Breast epithelium (tissue), 4 donors: Measurements from ENCODE around the gene MEIOB. TPM values are rescaled to one million over a fixed set of nuclear protein-coding genes. Genes with fewer than 3 reads are reported as not detected.

Experiments used
- DNase-seq, 2 donors: peaks; one replicate each; pipeline ENCODE4 v3.0.0-alpha.2; 2019; ENCODE audit warnings: low spot score in 2 of 2
- H3K27ac ChIP-seq, 2 donors: fragments of 200-600 bp; sonication (generic) in 1 of 2; one replicate each; pipeline ENCODE4 v1.5.1; 2016 to 2019; ENCODE audit warnings: mild to moderate bottlenecking in 1 of 2
- H3K27me3 ChIP-seq, 2 donors: fragments of 200-600 bp; sonication (generic) in 1 of 2; one replicate each; pipeline versions ENCODE4 v1.5.1 to v1.6.0; 2017 to 2019; ENCODE audit warnings: control low read depth in 1 of 2, mild to moderate bottlenecking in 1 of 2
- H3K36me3 ChIP-seq: fragments of 200-600 bp; one replicate; pipeline ENCODE4 v1.5.1; 2019
- H3K4me1 ChIP-seq, 2 donors: fragments of 200-600 bp; sonication (generic); one replicate each; pipeline ENCODE4 v1.5.1; 2016 to 2019; ENCODE audit warnings: control low read depth in 1 of 2
- H3K4me3 ChIP-seq, 3 donors: fragments of 200-600 bp; sonication (generic); 1 replicate in 2 of 3; 2 replicates in 1 of 3; pipeline ENCODE4 v1.5.1; 2016 to 2019; ENCODE audit warnings: mild to moderate bottlenecking in 3 of 3, moderate library complexity in 2 of 3
- H3K9me3 ChIP-seq, 2 donors: fragments of 200-600 bp; sonication (generic) in 1 of 2; one replicate each; pipeline ENCODE4 v1.5.1; 2016 to 2019; ENCODE audit warnings: control low read depth in 1 of 2
- CTCF ChIP-seq, 3 donors: fragments of 450-650 bp; IDR thresholded peaks; one replicate each; pipeline ENCODE4 v1.5.1; 2016 to 2017; ENCODE audit warnings: antibody characterized with exemption in 3 of 3, mild to moderate bottlenecking in 3 of 3, moderate library complexity in 3 of 3
- POLR2A ChIP-seq: fragments of 450-650 bp; IDR thresholded peaks from one replicate; pipeline ENCODE4 v1.6.1; 2016; ENCODE audit warnings: antibody characterized with exemption, mild to moderate bottlenecking, moderate library complexity
- POLR2AphosphoS5 ChIP-seq, 3 donors: sonication (generic); formaldehyde crosslinking; IDR thresholded peaks; one replicate each; pipeline ENCODE4 v1.6.1; 2017; ENCODE audit warnings: antibody characterized with exemption in 3 of 3
- intact Hi-C: fragments of 100-400 bp; cut with DNase I; formaldehyde crosslinking; loops from one replicate; pipeline ENCODE4 v1.15.1; 2023; ENCODE audit warnings: low total_unique reads
- total RNA-seq, 3 donors: library from RNA; depleted of rRNA; stranded (reverse); fragments of >200 nt; gene quantifications; one replicate each; pipeline ENCODE4 v1.1.0, GENCODE V29; 2016

Gene MEIOB
- total RNA-seq, 3 donors from 2014 or later = not detected

- Histone ChIP-seq H3K9me3 (no peaks in the 10 kb centered on the region), H3K27ac (no peak overlapping the region), H3K27me3 (no peaks in the 10 kb centered on the region), H3K36me3 (no peaks in the 10 kb centered on the region), H3K4me1 (peaks cover 0 to 7% of the 10 kb centered on the region in 2 donors), H3K4me3 (no peak overlapping the region)
- no peak for DNase-seq
- TF ChIP-seq POLR2AphosphoS5 (IDR thresholded peaks at IDR 0.05) = no peak
- no peak for TF ChIP-seq POLR2A
- no peak for TF ChIP-seq CTCF (IDR thresholded peaks at IDR 0.05)
- intact Hi-C loops = no loop called here
These were observed 85.5 kb downstream of the MEIOB start for GRCh38 chr16:1786242-1787055.

DNA sequence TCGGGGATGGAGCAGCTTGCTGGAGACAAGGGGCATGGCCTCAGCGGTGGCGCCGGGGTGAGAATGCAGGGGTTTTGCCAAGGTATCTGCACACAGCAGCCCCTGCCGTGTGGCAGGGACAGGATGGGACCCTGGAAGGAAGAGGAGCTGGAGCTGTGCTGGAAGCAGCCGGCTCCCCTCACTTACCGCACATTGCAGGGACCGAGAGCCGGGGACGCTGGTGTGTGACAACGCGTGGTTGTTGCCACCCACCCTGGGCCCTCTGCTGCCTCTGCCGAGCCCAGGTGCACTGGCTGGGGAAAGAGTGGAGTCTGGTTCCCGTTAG lies 86.2 kb downstream of the MEIOB start:
- no peaks in the 10 kb centered on the region for H3K27me3 ChIP-seq

GRCh38 chr16:1784977-1785845 lies 86.8 kb downstream of the MEIOB start:
- Histone ChIP-seq H3K4me1 (peaks cover 0 to 15% of the 10 kb centered on the region in 2 donors), H3K27ac (no peak overlapping the region), H3K9me3 (no peaks in the 10 kb centered on the region), H3K27me3 (no peaks in the 10 kb centered on the region), H3K4me3 (no peak overlapping the region), H3K36me3 (no peaks in the 10 kb centered on the region)
- no peak for TF ChIP-seq POLR2A
- TF ChIP-seq CTCF (IDR thresholded peaks at IDR 0.05) = no peak
- TF ChIP-seq POLR2AphosphoS5 (IDR thresholded peaks at IDR 0.05) = no peak
- DNase-seq = no peak
- intact Hi-C loops = no loop called here

More for the DNA sequence above, 86.2 kb downstream of the MEIOB start:
- H3K36me3 ChIP-seq = no peaks in the 10 kb centered on the region
- H3K4me3 ChIP-seq = no peak overlapping the region
- no peak for DNase-seq
- H3K9me3 ChIP-seq = no peaks in the 10 kb centered on the region
- TF ChIP-seq POLR2AphosphoS5 (IDR thresholded peaks at IDR 0.05) (no peak), CTCF (IDR thresholded peaks at IDR 0.05) (no peak), POLR2A (no peak)
- peaks cover 0 to 13% of the 10 kb centered on the region in 2 donors for H3K4me1 ChIP-seq
- intact Hi-C loops = no loop called here
- no peak overlapping the region for H3K27ac ChIP-seq

Other genes with a start within 250 kb of the MEIOB start
- gene JPT2, start 193.9 kb downstream of the MEIOB start, total RNA-seq = 10 to 100 TPM; 19.2 to 44.2 (median 36.0) TPM
- 10 to 100 TPM; 41.1 to 82.6 (median 71.6) TPM for gene MAPK8IP3, start 166.0 kb downstream of the MEIOB start, total RNA-seq
- 100 to 1,000 TPM in 2 of 3 donors, 10 to 100 TPM in 1; 86.6 to 119 (median 115) TPM for gene NME3, start 100.6 kb downstream of the MEIOB start, total RNA-seq
- 10 to 100 TPM in 2 of 3 donors, 1 to 10 TPM in 1; 4.6 to 17.4 (median 14.0) TPM for gene EME2, start 99.4 kb downstream of the MEIOB start, total RNA-seq
- 10 to 100 TPM; 85.9 to 95.4 (median 87.8) TPM for gene MRPS34, start 99.0 kb downstream of the MEIOB start, total RNA-seq
- 100 to 1,000 TPM in 1 of 3 donors, 10 to 100 TPM in 2; 84.9 to 107 (median 88.5) TPM for gene SPSB3, start 89.6 kb downstream of the MEIOB start, total RNA-seq
- gene NUBP2, start 89.2 kb downstream of the MEIOB start, total RNA-seq = 10 to 100 TPM; 61.6 to 82.6 (median 80.3) TPM
- under 1 TPM; 0.32 to 0.44 (median 0.33) TPM for gene IGFALS, start 78.5 kb downstream of the MEIOB start, total RNA-seq
- gene HAGH, start 45.3 kb downstream of the MEIOB start, total RNA-seq = 100 to 1,000 TPM in 1 of 3 donors, 10 to 100 TPM in 2; 61.9 to 114 (median 74.7) TPM
- gene FAHD1, start 45.0 kb downstream of the MEIOB start, total RNA-seq = 10 to 100 TPM; 27.2 to 35.4 (median 29.7) TPM
- not detected for gene HS3ST6, start 46.3 kb upstream of the MEIOB start, total RNA-seq
- gene MSRB1, start 71.0 kb upstream of the MEIOB start, total RNA-seq = 10 to 100 TPM; 12.1 to 17.4 (median 17.0) TPM
- gene RPL3L, start 82.5 kb upstream of the MEIOB start, total RNA-seq = not detected
- gene NDUFB10, start 87.4 kb upstream of the MEIOB start, total RNA-seq = 100 to 1,000 TPM; 114 to 233 (median 144) TPM
- 1,000 to 10,000 TPM; 1,340 to 2,607 (median 1,661) TPM for gene RPS2, start 92.7 kb upstream of the MEIOB start, total RNA-seq
- gene RNF151, start 94.7 kb upstream of the MEIOB start, total RNA-seq = under 1 TPM in 1 of 3 donors, not detected in 2; 0.98 TPM
- gene TBL3, start 99.9 kb upstream of the MEIOB start, total RNA-seq = 10 to 100 TPM; 32.9 to 42.3 (median 33.1) TPM
- under 1 TPM in 2 of 3 donors, not detected in 1; 0.88 to 0.98 TPM for gene NOXO1, start 109.3 kb upstream of the MEIOB start, total RNA-seq
- 10 to 100 TPM; 15.7 to 18.1 (median 17.9) TPM for gene GFER, start 112.0 kb upstream of the MEIOB start, total RNA-seq
- gene SYNGR3, start 117.8 kb upstream of the MEIOB start, total RNA-seq = 1 to 10 TPM in 1 of 3 donors, under 1 TPM in 2; 0.44 to 2.0 (median 0.64) TPM
- 10 to 100 TPM; 16.0 to 25.2 (median 22.2) TPM for gene ZNF598, start 137.7 kb upstream of the MEIOB start, total RNA-seq
- gene NPW, start 147.6 kb upstream of the MEIOB start, total RNA-seq = not detected
- 10 to 100 TPM; 31.5 to 58.3 (median 38.9) TPM for gene NHERF2, start 154.7 kb upstream of the MEIOB start, total RNA-seq
- gene NTHL1, start 175.7 kb upstream of the MEIOB start, total RNA-seq = 10 to 100 TPM; 10.6 to 27.9 (median 16.1) TPM
- 10 to 100 TPM; 41.6 to 52.4 (median 48.9) TPM for gene TSC2, start 175.8 kb upstream of the MEIOB start, total RNA-seq